Measurements from ENCODE around the gene TMEM107. TPM values are rescaled to one million over a fixed set of nuclear protein-coding genes. Genes with fewer than 3 reads are reported as not detected.
"Not testable (repeated sequence)": the region's sequence is repeated elsewhere in the genome, so short reads cannot be mapped to it uniquely, and the experiment has no call there.

TMEM107 gene
- total and polyA plus RNA-seq, 2 experiments from 2014 or later = 40.7 to 54.6 TPM

DNA sequence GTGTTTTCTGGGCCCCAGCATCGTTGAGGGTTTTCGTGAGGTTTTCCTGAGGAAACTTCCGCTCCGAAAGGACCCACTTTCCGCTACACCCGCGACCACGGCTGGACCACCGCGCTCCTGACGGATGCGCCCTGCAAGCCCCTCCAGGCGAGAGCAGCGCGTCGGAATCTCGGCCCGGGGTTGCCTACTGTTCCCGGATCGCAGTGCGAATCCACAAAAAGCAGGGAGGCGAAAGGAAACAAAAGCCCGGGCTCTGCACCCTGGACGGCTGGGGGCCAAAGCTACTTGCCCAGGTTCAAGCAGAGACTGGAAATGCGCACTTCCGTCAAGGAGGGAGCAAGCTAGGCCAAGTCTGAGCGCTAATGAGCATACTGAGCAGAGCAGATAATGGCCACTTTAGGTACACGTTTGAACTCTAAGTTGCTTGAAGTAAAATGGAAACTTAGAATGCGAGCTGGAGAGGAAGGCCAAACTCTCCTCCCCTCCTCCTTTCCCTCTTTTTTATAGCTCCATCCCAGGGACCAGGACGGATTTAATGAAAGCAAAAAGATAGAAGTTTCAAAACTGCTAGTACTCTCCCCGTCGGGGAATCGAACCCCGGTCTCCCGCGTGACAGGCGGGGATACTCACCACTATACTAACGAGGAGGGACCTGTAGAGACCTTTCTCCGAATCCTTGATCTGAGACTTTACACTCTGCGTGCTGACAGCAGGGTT is 45.6 kb upstream of the TMEM107 start:
- H3K4me3 ChIP-seq = peak overlapping the region; percentile 61
- H3K27me3 ChIP-seq = no peaks in the 10 kb centered on the region
- H3K4me1 ChIP-seq (ENCODE audit: low read depth) = no peaks in the 10 kb centered on the region
- DNase-seq (ENCODE audit: low read depth in 1 of 2, low spot score in 1 of 2) = peak; percentile 85 to 90
- no peaks in the 10 kb centered on the region for H3K9me3 ChIP-seq (ENCODE audit: low read depth)
- H3K36me3 ChIP-seq = no peaks in the 10 kb centered on the region
- TF ChIP-seq, protein P1, sequence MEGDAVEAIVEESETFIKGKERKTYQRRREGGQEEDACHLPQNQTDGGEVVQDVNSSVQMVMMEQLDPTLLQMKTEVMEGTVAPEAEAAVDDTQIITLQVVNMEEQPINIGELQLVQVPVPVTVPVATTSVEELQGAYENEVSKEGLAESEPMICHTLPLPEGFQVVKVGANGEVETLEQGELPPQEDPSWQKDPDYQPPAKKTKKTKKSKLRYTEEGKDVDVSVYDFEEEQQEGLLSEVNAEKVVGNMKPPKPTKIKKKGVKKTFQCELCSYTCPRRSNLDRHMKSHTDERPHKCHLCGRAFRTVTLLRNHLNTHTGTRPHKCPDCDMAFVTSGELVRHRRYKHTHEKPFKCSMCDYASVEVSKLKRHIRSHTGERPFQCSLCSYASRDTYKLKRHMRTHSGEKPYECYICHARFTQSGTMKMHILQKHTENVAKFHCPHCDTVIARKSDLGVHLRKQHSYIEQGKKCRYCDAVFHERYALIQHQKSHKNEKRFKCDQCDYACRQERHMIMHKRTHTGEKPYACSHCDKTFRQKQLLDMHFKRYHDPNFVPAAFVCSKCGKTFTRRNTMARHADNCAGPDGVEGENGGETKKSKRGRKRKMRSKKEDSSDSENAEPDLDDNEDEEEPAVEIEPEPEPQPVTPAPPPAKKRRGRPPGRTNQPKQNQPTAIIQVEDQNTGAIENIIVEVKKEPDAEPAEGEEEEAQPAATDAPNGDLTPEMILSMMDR (IDR thresholded peaks at IDR 0.05; ENCODE audit: low read depth, low read length) = no peak
- H3K27ac ChIP-seq = peak overlapping the region; percentile 87

DNA sequence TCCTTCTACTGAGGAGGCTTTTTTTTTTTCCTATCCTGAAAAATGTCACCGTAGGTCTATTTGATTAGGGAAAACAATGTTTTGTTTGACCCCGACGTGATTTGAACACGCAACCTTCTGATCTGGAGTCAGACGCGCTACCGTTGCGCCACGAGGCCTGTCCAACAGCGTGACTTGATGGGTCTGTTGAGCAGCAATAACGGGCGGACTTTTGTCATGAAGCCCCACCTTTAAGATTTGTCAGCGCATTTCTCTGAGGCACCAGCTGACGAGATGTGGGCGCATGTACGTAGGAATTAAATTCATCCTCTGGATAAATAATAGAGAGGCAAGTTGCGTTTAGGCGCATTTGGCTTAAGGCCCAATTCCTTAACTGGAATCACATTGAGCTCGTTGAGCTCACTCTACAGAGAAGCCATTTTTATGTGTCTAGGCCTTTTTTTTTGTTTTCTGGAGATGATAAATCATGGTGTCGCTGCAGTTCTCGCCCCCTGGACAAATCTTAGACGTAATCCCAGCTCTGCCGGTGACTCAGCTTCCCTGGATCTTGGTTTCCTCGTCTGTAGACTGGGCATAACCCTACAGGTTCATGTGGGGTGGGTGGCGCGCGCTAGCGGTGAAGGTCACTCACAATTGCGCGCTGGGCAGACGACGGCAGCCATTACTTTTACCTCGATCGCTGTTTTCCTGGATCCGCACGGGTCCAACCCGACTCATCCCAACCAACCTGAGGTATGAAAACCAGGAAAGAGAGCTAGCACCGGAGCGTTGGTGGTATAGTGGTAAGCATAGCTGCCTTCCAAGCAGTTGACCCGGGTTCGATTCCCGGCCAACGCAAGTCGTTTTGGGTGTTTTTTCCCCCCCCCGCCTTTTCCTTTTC is 44.8 kb upstream of the TMEM107 start:
- TF ChIP-seq, protein P1 (IDR thresholded peaks at IDR 0.05; ENCODE audit: low read depth, low read length) = no peak
- peak overlapping the region; percentile 87 for H3K27ac ChIP-seq

DNA sequence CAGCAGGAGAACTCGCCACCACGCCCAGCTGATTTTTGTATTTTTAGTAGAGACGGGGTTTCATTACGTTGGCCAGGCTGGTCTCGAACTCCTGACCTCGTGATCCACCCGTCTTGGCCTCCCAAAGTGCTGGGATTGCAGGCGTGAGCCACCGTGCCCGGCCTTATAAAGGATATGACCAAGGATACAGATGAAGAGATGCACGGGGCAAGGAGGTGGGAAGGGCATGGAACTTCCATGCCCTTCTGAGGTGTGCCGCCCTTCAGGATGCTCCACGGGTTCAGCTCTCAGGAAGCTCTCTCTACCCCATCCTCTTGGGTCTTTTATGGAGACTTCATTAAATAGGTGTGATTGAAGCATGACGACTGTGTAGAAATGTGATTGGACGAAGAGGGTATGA is 37.8 kb upstream of the TMEM107 start:
- not testable (repeated sequence) for H3K4me3 ChIP-seq; H3K36me3 ChIP-seq; H3K27me3 ChIP-seq; DNase-seq (ENCODE audit: low read depth in 1 of 2, low spot score in 1 of 2); H3K27ac ChIP-seq; H3K4me1 ChIP-seq (ENCODE audit: low read depth); H3K9me3 ChIP-seq (ENCODE audit: low read depth)

More for the DNA sequence above, 44.8 kb upstream of the TMEM107 start:
- H3K36me3 ChIP-seq = no peaks in the 10 kb centered on the region
- H3K4me3 ChIP-seq = peak overlapping the region; percentile 61
- no peaks in the 10 kb centered on the region for H3K4me1 ChIP-seq (ENCODE audit: low read depth)
- peak; percentile 86 to 92 for DNase-seq (ENCODE audit: low read depth in 1 of 2, low spot score in 1 of 2)
- no peaks in the 10 kb centered on the region for H3K9me3 ChIP-seq (ENCODE audit: low read depth)
- H3K27me3 ChIP-seq = no peaks in the 10 kb centered on the region

DNA sequence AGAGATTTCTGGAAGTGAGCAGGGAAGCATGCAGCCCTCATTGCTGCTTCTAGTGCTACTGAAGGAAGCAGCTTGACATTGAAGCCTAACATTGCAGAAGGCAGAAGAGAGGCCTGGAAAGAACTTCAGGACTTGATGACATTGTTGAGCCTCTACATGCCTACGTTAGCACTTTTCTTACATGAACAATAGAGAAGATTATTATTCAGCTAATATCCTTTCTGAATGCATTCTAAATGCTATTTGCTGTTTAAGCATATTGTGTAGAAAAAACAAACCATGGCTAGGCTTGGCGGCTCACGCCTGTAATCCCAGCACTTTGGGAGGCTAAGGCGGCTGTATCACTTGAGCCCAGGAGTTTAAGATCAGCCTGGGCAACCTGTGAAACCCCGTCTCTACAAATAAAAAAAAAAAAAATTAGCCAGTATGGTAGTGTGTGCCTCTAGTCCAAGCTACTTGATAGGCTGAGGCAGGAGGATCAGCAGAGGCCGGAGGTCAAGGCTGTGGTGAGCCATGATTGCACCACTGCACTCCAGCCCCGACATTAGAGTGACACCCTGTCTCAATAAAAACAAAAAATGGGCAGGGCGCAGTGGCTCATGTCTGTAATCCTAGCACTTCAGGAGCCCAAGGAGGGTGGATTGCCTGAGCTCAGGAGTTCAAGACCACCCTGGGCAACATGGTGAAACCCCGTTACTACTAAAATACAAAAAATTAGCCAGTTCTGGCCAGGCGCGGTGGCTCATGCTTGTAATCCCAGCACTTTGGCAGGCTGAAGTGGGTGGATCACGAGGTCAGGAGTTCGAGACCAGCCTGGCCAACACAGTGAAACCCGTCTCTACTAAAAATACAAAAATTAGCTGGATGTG is 36.4 kb upstream of the TMEM107 start:
- Histone ChIP-seq H3K4me3 (no peak overlapping the region), H3K4me1 (ENCODE audit: low read depth) (peaks cover 5% of the 10 kb centered on the region), H3K27ac (no peak overlapping the region), H3K9me3 (ENCODE audit: low read depth) (no peaks in the 10 kb centered on the region), H3K36me3 (no peaks in the 10 kb centered on the region), H3K27me3 (no peaks in the 10 kb centered on the region)
- DNase-seq (ENCODE audit: low read depth in 1 of 2, low spot score in 1 of 2) = no peak
- TF ChIP-seq, protein P1 (IDR thresholded peaks at IDR 0.05; ENCODE audit: low read depth, low read length) = no peak

DNA sequence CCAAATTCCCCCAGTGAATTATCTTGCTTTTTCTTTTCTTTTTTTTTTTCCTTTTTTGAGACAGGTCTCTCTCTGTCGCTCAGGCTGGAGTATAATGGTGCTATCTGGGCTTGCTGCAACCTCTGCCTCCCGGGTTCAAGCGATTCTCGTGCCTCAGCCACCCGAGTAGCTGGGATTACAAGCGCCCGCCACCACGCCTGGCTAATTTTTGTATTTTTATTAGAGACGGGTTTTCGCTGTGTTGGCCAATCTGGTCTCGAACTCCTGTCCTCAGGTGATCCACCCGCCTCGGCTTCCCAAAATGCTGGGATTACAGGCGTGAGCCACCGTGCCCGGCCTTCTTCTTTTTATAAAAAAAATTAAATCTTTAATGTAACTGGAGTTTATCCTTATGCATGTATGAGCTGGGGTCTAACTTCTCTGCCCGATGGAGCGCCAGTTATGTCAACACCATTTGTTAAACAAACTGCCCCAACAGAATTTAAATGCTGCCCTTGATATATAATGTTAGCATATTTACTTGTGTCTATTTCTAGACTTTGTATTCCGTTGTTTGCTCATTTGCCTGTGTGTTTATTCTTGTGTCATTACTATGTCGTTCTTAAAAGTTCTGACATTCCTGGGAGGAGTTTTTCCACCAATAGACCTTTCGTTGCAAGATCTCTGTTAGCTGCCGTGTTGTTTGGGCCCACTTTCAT is 34.7 kb upstream of the TMEM107 start:
- TF ChIP-seq, protein P1 (IDR thresholded peaks at IDR 0.05; ENCODE audit: low read depth, low read length) = no peak
- H3K36me3 ChIP-seq = no peaks in the 10 kb centered on the region
- DNase-seq (ENCODE audit: low read depth in 1 of 2, low spot score in 1 of 2) = no peak
- no peaks in the 10 kb centered on the region for H3K27me3 ChIP-seq
- peak overlapping the region; percentile 67 for H3K4me3 ChIP-seq
- no peaks in the 10 kb centered on the region for H3K9me3 ChIP-seq (ENCODE audit: low read depth)
- peaks cover 5% of the 10 kb centered on the region for H3K4me1 ChIP-seq (ENCODE audit: low read depth)
- H3K27ac ChIP-seq = no peak overlapping the region
